ENCODE results near the gene UCHL5.
A peak's percentile ranks its signal among the peaks of the same experiment; 100 is the strongest.
"Not testable (repeated sequence)": the region's sequence is repeated elsewhere in the genome, so short reads cannot be mapped to it uniquely, and the experiment has no call there.

Gene UCHL5

DNA sequence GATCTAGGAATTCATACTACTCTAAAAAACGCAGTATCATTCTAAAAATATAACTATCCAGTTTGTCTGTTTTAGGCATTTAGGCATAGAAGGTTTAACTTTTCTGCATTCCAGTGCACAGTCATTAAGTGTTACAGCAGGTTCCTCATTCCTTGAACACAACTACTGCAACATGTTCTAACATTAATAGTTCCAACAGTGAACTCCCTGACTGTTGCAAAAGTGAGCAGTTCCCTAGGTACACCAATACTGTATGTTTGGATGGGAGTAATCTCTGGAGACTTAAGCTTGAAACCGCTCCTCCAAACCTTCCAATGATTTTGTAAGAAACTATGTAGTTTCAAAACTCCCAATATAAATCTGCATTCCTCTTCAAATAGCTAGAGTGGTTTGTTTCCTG lies 46.2 kb downstream of the UCHL5 start:
- no peak for TF ChIP-seq CTCF (IDR thresholded peaks at IDR 0.05; ENCODE audit: low read depth, low read length, missing control alignments)
- DNase-seq (ENCODE audit: low read depth) = no peak
- H3K4me3 ChIP-seq (ENCODE audit: low read depth, low read length) = no peak overlapping the region

GRCh38 chr1:193011406-193011805 lies 47.8 kb downstream of the UCHL5 start:
- no peak for TF ChIP-seq CTCF (IDR thresholded peaks at IDR 0.05; ENCODE audit: low read depth, low read length, missing control alignments)
- no peak for DNase-seq (ENCODE audit: low read depth)
- H3K4me3 ChIP-seq (ENCODE audit: low read depth, low read length) = no peak overlapping the region

- H3K4me3 ChIP-seq (ENCODE audit: low read depth, low read length) = no peak overlapping the region
- no peak for TF ChIP-seq CTCF (IDR thresholded peaks at IDR 0.05; ENCODE audit: low read depth, low read length, missing control alignments)
- no peak for DNase-seq (ENCODE audit: low read depth)
Observed at GRCh38 chr1:193009501-193009900, 49.7 kb downstream of the UCHL5 start.

DNA sequence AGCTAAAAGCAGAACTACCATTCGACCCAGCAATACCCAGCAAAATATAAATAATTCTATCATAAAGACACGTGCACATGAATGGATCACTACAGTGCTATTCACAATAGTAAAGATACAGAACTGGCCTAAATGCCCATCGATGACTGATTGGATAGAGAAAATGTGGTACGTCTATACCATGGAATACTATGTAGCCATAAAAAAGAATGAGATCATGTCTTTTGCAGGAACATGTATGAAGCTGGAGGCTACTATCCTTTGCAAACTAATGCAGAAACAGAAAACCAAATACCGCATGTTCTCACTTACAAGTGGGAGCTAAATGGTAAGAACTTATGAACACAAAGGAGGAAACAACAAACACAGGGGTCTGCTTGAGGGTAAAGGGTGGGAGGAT lies 53.4 kb downstream of the UCHL5 start:
- TF ChIP-seq CTCF (IDR thresholded peaks at IDR 0.05; ENCODE audit: low read depth, low read length, missing control alignments) = no peak
- no peak overlapping the region for H3K4me3 ChIP-seq (ENCODE audit: low read depth, low read length)
- no peak for DNase-seq (ENCODE audit: low read depth)

GRCh38 chr1:192998536-192998935 lies 60.6 kb downstream of the UCHL5 start:
- no peak overlapping the region for H3K4me3 ChIP-seq (ENCODE audit: low read depth, low read length)
- DNase-seq (ENCODE audit: low read depth) = no peak
- peak; percentile 57 for TF ChIP-seq CTCF (IDR thresholded peaks at IDR 0.05; ENCODE audit: low read depth, low read length, missing control alignments)

DNA sequence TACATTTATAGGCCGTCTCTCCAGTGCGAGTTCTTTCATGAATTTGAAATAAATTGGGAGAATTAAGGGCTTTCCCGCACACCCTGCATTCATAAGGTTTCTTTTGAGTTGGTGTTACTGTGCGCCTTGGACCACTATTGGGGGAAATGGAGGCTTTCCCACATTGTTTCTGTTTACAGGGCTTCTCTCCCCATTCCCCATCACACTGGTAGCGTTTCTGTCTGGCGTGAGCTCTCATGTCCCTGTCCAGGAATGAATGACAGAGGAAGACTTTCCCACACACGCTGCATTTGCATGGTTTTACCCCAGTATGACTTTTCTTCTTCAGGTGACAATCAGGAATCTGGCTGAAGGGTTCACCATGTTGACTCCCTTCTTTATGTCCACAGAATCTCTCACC lies 65.0 kb downstream of the UCHL5 start:
- TF ChIP-seq CTCF (IDR thresholded peaks at IDR 0.05; ENCODE audit: low read depth, low read length, missing control alignments) = no peak
- DNase-seq (ENCODE audit: low read depth) = no peak
- H3K4me3 ChIP-seq (ENCODE audit: low read depth, low read length) = no peak overlapping the region

DNA sequence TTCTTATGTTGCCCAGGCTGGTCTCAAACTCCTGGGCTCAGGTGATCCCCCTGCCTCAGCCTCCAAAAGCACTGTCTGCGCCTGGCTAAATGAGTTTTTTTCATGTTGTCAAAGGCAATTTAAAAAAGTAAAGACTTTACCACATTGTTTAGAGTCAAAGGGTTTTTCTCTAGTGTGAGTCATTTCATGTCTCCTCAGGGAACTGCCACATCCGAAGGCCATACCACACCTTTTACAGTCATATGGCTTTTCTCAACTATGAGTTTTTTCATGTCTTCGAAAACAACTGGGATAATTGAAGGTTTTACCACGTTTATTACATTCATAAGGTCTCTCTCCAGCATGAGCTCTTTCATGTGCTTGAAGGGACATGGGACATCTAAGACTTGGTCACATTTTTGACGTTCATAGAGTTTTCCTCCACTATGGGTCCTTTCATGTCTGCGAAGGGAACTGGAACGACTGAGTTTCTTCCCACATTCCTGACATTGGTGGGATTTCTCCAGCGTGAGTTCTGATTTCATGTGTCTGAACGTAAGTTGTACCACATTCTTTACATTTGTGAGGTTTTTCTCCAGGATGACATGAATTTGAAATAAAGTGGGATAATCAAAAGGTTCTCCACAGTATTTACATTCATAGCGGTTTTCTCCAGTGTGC lies 65.6 kb downstream of the UCHL5 start:
- H3K4me3 ChIP-seq (ENCODE audit: low read depth, low read length) = no peak overlapping the region
- DNase-seq (ENCODE audit: low read depth) = no peak
- no peak for TF ChIP-seq CTCF (IDR thresholded peaks at IDR 0.05; ENCODE audit: low read depth, low read length, missing control alignments)

DNA sequence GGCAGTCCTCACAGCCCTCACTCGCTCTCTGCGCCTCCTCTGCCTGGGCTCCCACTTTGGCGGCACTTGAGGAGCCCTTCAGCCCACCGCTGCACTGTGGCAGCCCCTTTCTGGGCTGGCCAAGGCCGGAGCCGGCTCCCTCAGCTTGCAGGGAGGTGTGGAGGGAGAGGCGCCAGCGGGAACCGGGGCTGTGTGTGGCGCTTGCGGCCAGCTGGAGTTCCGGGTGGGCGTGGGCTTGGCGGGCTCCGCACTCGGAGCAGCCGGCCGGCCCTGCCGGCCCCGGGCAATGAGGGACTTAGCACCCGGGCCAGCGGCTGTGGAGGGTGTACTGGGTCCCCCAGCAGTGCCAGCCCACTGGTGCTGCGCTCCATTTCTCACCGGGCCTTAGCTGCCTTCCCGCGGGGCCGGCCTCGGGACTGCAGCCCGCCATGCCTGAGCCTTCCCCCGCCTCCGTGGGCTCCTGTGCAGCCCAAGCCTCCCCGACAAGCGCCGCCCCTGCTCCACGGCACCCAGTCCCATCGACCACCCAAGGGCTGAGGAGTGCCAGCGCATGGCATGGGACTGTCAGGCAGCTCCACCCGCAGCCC lies 72.3 kb downstream of the UCHL5 start:
- not testable (repeated sequence) for H3K4me3 ChIP-seq (ENCODE audit: low read depth, low read length); DNase-seq (ENCODE audit: low read depth)
